ENCODE measurements around the gene RPS6KA4.
"Not testable (repeated sequence)": the region's sequence is repeated elsewhere in the genome, so short reads cannot be mapped to it uniquely, and the experiment has no call there.

The RPS6KA4 gene

DNA sequence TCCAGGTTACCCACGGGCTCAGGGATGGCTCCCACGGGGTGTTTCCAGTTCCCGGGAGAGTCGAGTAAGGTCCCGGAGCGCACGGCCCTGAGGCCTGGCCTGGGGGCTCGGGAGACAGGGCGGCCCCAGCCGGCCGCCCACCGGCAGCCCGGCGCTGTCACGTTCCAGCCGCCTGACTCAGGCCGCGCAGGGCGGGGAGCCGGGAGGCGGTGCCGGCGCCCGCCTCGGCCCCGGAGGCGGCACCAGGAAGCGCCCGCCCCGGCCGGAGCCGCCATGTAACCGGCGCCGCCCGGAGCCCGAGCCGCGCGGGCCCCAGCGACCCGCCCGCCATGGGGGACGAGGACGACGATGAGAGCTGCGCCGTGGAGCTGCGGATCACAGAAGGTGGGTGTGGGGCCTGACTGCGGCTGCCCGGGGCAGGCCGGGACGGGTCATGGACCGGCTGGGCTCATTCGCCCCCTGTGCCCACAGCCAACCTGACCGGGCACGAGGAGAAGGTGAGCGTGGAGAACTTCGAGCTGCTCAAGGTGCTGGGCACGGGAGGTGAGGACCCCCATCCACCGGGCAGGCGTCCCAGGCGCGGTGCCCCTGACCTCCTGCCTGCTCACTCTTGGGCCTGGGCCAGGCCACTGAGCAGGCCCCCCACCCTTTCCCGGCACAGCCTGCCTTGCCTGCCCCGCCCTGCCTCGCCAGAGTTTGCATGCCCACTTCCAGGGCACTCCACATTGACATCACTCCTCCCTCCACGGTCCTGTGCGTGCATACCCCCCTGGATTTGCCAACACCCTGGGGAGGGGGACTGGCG, at the start of gene RPS6KA4:
RPS6KA4 (plus strand) TSS at position 256 of the 805 bp plus-strand sequence; CDS start at position 330, 74 bp downstream.
- DNase-seq (ENCODE audit: low read depth), result peak; percentile 50

DNA sequence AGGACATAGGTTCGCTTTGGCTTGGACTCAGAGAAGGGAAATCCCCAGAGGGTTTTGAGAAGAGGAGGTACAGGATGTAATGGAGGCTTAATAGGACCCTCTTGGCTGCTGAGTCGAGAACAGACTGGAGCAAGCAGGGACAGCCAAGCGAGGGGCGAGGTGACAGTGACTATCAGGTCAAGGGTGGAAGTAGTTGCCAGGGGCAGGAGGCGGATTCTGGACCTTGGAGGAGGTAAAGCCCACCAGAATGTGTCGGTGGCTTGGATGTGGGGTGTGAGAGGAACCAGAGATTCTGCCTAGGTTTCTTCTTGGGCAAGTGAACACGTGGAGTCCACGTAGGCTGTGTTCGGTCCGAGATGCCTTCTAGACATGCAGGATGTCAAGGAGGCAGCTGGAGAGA, 46.0 kb upstream of the RPS6KA4 start:
- TF ChIP-seq, protein P1, sequence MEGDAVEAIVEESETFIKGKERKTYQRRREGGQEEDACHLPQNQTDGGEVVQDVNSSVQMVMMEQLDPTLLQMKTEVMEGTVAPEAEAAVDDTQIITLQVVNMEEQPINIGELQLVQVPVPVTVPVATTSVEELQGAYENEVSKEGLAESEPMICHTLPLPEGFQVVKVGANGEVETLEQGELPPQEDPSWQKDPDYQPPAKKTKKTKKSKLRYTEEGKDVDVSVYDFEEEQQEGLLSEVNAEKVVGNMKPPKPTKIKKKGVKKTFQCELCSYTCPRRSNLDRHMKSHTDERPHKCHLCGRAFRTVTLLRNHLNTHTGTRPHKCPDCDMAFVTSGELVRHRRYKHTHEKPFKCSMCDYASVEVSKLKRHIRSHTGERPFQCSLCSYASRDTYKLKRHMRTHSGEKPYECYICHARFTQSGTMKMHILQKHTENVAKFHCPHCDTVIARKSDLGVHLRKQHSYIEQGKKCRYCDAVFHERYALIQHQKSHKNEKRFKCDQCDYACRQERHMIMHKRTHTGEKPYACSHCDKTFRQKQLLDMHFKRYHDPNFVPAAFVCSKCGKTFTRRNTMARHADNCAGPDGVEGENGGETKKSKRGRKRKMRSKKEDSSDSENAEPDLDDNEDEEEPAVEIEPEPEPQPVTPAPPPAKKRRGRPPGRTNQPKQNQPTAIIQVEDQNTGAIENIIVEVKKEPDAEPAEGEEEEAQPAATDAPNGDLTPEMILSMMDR (IDR thresholded peaks at IDR 0.05; ENCODE audit: low read length, missing control alignments), result no peak
- no peak overlapping the region for H3K4me3 ChIP-seq (replicated peaks; ENCODE audit: low read depth, low read length)
- no peak for DNase-seq (ENCODE audit: low read depth)

More for the DNA sequence above, at the start of gene RPS6KA4:
- TF ChIP-seq, protein P1 (IDR thresholded peaks at IDR 0.05; ENCODE audit: low read length, missing control alignments), result no peak
- peak within 1 kb of the TSS; percentile 86 for H3K4me3 ChIP-seq (replicated peaks; ENCODE audit: low read depth, low read length)

DNA sequence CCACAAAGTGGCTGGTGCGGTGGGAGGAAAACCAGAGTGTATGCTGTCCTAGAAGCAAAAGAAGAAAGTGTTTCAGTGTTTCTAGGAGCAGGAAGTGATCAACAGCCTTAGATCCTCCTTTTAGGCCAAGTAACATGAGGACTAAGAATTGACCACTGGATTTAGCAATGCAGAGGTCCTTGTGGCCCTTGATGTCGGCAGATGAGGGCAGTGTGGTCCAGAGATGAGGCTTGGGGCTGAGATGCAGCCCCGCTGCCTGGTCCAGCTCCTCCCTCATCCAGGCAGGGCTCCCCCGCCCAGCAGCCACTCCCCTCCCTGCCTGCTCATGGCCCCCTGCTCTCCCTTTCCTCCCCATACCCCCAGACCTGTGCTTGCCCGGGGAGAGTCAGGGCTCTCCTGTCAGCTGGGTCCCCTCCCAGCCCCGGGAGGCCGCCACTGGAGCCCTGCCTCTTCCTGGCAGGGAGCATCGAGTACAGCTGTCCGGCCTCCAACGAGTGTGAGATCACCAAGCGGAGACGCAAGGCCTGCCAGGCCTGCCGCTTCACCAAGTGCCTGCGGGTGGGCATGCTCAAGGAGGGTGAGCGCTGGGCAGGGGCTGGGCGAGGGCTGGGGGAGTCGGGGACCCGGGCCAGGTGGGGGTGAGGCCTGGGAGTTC, 45.3 kb upstream of the RPS6KA4 start:
- no peak overlapping the region for H3K4me3 ChIP-seq (replicated peaks; ENCODE audit: low read depth, low read length)
- peak; percentile 32 for DNase-seq (ENCODE audit: low read depth)
- TF ChIP-seq, protein P1 (IDR thresholded peaks at IDR 0.05; ENCODE audit: low read length, missing control alignments), result no peak

DNA sequence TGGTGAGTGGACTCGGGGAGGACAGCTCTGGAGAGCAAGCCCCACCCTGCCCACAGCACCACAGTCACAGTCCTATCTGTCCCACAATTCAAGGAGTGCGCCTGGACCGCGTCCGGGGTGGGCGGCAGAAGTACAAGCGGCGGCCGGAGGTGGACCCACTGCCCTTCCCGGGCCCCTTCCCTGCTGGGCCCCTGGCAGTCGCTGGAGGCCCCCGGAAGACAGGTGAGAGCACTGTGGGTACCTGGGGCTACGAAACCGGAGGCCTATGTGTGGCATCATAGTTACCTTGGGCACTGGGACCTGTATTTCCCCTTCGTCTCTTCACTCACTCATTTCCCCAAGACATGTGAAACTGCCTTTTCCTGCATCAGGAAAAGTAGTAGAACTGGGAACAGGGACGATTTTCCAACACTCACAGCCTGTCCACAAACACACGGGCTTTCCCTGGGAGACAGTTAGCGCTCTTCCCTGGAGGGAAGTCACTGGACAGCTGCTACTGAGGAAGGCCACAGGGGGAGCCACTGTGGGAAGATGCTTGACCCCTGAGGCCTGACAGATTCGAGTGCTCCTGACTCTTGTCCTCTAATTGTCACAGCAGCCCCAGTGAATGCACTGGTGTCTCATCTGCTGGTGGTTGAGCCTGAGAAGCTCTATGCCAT, 44.7 kb upstream of the RPS6KA4 start:
- DNase-seq (ENCODE audit: low read depth), result no peak
- TF ChIP-seq, protein P1 (IDR thresholded peaks at IDR 0.05; ENCODE audit: low read length, missing control alignments), result no peak
- H3K4me3 ChIP-seq (replicated peaks; ENCODE audit: low read depth, low read length), result no peak overlapping the region

DNA sequence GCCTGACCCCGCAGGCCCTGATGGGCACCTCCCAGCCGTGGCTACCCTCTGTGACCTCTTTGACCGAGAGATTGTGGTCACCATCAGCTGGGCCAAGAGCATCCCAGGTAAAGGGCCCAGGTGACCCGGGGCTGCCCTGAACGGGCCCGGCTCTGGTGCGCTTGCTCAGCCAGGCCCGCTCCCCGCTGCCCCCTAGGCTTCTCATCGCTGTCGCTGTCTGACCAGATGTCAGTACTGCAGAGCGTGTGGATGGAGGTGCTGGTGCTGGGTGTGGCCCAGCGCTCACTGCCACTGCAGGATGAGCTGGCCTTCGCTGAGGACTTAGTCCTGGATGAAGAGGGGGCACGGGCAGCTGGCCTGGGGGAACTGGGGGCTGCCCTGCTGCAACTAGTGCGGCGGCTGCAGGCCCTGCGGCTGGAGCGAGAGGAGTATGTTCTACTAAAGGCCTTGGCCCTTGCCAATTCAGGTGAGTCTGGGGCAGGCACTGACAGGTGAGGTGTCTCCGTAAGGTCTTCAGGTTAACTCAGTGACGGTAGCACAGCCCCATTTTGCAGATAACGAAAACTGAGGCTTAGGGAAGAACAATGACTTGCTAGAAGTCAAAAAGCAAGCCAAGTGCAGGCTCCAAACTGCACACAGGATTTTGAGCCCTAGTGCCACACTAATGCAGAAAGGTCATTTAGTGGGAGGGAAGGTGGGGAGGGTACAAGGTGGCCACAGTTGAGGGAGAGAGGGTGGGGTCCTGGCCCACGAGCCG, 44.0 kb upstream of the RPS6KA4 start:
- no peak for DNase-seq (ENCODE audit: low read depth)
- H3K4me3 ChIP-seq (replicated peaks; ENCODE audit: low read depth, low read length), result no peak overlapping the region
- TF ChIP-seq, protein P1 (IDR thresholded peaks at IDR 0.05; ENCODE audit: low read length, missing control alignments), result no peak

DNA sequence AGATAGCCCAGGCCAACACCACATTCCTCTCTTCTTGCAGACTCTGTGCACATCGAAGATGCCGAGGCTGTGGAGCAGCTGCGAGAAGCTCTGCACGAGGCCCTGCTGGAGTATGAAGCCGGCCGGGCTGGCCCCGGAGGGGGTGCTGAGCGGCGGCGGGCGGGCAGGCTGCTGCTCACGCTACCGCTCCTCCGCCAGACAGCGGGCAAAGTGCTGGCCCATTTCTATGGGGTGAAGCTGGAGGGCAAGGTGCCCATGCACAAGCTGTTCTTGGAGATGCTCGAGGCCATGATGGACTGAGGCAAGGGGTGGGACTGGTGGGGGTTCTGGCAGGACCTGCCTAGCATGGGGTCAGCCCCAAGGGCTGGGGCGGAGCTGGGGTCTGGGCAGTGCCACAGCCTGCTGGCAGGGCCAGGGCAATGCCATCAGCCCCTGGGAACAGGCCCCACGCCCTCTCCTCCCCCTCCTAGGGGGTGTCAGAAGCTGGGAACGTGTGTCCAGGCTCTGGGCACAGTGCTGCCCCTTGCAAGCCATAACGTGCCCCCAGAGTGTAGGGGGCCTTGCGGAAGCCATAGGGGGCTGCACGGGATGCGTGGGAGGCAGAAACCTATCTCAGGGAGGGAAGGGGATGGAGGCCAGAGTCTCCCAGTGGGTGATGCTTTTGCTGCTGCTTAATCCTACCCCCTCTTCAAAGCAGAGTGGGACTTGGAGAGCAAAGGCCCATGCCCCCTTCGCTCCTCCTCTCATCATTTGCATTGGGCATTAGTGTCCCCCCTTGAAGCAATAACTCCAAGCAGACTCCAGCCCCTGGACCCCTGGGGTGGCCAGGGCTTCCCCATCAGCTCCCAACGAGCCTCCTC, 43.1 kb upstream of the RPS6KA4 start:
- not testable (repeated sequence) for H3K4me3 ChIP-seq (replicated peaks; ENCODE audit: low read depth, low read length); DNase-seq (ENCODE audit: low read depth)

Measured in fibroblast of pulmonary artery (primary cell).